GM19035 (cell line): Measurements from ENCODE around the gene FAM83F.

ENCODE experiments used
- ATAC-seq: cut with Tn5 transposase; IDR thresholded peaks from one replicate; pipeline ENCODE4 v1.9.1; 2021; ENCODE audit not compliant: unreplicated experiment

Gene FAM83F

GRCh38 chr22:40056154-40056553 is 61.4 kb downstream of the FAM83F start:
- no peak for ATAC-seq

DNA sequence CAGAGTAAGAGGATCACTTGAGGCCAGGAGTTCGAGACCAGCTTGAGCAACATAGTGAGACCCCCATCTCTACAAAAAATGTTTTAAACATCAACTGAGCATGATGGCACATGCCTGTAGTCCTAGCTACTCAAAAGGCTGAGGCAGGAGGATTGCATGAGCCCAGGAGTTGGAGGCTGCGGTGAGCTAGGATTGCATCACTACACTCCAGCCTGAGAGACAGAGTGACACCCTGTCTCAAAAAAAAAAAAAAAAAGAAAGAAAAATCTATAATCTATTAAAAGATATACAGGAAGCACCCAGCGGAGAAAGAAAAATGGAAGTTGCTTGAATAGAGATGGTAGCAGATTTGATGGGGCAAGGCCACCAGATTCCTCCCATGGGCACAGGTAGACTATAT is 61.8 kb downstream of the FAM83F start:
- ATAC-seq = no peak

DNA sequence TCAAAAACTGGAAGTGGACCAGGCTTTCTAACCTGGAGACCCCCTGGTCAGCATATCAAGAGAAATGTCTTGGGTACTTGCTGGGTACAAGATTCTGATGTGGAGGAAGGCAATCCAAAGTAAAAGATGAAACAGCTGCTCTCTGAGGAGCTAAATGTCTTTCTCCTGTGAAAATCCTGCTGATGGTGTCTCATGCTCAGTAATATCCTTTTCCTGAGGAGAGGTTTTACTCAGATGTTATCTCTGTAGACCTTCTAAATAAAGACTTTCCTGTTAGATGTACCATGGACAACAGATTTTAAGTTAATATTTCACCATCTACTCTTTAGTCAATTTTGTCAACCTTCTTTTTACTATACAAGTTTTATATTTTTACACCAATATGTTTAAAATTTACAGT is 62.9 kb downstream of the FAM83F start:
- no peak for ATAC-seq

DNA sequence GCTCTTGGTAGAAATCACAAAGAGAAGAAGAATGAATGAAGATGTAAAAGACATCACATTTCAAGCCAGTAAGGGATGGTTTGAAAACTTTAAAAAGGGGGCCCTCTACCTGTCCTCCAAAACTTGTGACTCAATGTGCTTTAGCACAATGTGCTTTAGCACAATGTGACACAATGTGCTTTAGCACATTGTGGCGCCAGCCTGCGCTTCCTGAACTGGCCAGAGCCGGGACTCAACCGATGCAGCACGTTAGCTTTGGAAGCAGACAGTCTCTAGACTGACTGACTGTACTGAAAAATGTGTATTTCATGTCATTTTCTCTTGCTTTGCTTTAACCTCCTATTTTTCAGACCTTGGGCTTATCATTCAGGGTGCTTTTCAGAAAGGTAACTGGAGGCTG is 63.5 kb downstream of the FAM83F start:
- no peak for ATAC-seq

GRCh38 chr22:40065981-40066380 is 71.2 kb downstream of the FAM83F start:
- ATAC-seq = no peak

DNA sequence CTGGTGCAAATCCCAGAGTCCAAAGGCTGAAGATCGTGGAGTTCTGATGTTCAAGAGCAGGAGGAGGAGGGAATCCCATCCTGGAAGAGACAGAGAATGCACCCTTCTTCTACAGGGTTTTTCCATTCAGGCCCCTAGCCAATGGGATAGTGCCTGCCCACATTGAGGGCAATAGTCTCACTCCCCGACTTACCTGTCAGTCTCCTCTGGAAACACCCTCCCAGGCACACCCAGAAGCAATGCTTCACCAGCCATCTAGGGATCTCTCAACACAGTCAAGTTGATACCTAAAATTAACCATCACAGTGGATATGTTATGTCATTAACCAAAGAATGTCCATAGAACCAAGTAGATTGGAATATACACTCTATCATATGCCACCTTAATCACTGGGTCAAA is 72.9 kb downstream of the FAM83F start:
- ATAC-seq = no peak

DNA sequence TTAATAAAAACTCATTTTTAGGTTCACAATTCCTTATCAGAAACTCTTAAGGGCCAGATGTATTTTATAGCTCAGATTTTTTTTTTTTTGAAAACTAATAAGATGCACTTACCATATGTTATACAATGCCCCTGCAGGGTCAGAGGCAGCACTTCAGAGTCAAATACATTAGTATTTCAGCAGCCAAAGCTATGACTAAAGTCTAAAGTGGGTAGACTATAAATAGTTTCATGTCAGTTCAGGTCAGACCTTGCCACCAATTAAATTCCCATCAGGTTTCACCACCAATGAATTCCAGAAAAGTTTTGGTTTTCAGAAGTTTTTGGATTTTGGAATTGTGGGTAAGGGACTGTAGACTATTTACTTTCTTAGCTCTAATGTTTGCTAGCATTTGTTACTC is 75.9 kb downstream of the FAM83F start:
- ATAC-seq = no peak

DNA sequence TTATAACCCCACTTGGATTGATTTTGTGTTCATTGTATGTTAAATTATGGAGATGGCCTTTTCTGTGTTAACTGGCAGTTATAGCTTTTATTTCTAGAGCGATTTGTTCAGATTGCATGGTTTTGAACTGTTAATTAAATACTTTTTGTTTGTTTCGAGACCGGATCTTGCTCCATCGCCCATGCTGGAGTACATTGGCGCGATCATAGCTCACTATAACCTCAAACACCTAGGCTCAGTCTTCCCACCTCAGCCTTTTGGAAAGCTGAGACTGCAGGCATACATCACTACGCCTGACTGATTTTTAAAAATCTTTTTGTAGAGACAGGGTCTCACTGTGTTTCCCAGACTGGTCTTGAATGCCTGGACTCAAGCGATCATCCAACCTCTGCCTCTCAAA is 77.0 kb downstream of the FAM83F start:
- ATAC-seq = no peak

- ATAC-seq = no peak
Measured at GRCh38 chr22:40076702-40077645, 82.2 kb downstream of the FAM83F start.

DNA sequence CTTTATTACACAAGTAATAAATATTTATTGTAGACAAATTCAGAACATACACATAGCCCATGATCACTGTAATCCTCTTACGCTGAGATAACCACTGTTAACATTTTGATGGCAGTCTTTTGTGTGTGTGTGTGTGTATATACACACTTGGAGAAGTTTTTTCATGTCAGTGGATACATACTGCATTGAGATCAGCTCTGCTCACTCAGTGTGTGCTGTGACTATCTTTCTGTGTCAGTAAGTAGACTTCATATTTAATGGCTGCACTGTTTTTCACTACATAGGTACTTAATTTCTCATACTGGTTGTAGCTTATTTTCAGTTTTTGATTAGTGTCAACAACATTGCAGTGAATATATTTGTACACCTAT is 82.9 kb downstream of the FAM83F start:
- no peak for ATAC-seq

GRCh38 chr22:40081662-40082061 is 86.9 kb downstream of the FAM83F start:
- ATAC-seq = no peak

- no peak for ATAC-seq
Measured at GRCh38 chr22:40082184-40082583, 87.4 kb downstream of the FAM83F start.

- no peak for ATAC-seq
Measured at GRCh38 chr22:40083794-40084193, 89.0 kb downstream of the FAM83F start.

GRCh38 chr22:40084246-40084645 is 89.5 kb downstream of the FAM83F start:
- ATAC-seq = no peak

GRCh38 chr22:40088818-40089217 is 94.1 kb downstream of the FAM83F start:
- ATAC-seq = no peak
